Neuron (in vitro differentiated cells): Measurements from ENCODE around the gene MED17.
"Not testable (repeated sequence)": the region's sequence is repeated elsewhere in the genome, so short reads cannot be mapped to it uniquely, and the experiment has no call there.

Experiments
- H2AFZ ChIP-seq: one replicate; pipeline ENCODE4 v1.6.1; 2013; ENCODE audit warnings: low read depth, mild to moderate bottlenecking, inconsistent platforms, low read length, moderate library complexity
- H3K27me3 ChIP-seq: one replicate; pipeline ENCODE4 v1.6.1; 2013; ENCODE audit warnings: low read length; ENCODE audit not compliant: insufficient read depth
- H3K36me3 ChIP-seq: one replicate; pipeline ENCODE4 v1.6.1; 2013; ENCODE audit warnings: low read length; ENCODE audit not compliant: insufficient read depth
- H3K4me1 ChIP-seq: one replicate; pipeline ENCODE4 v1.6.1; 2013; ENCODE audit warnings: low read length; ENCODE audit not compliant: insufficient read depth
- H3K4me3 ChIP-seq: 2 replicates; pipeline ENCODE4 v1.5.1; 2013; ENCODE audit warnings: mild to moderate bottlenecking, low read length, moderate library complexity
- H3K9me3 ChIP-seq: one replicate; pipeline ENCODE4 v1.6.1; 2013; ENCODE audit warnings: low read length

MED17 gene

GRCh38 chr11:93770160-93770559 lies 13.9 kb upstream of the MED17 start:
- Histone ChIP-seq H3K27me3 (no peaks in the 10 kb centered on the region), H3K4me1 (no peaks in the 10 kb centered on the region), H3K9me3 (no peaks in the 10 kb centered on the region), H2AFZ (no peak overlapping the region), H3K36me3 (peaks cover 4% of the 10 kb centered on the region), H3K4me3 (no peak overlapping the region)

GRCh38 chr11:93772123-93772522 lies 12.0 kb upstream of the MED17 start:
- H3K4me3 ChIP-seq: no peak overlapping the region
- H3K4me1 ChIP-seq: no peaks in the 10 kb centered on the region
- H3K9me3 ChIP-seq: no peaks in the 10 kb centered on the region
- H2AFZ ChIP-seq: no peak overlapping the region
- H3K27me3 ChIP-seq: no peaks in the 10 kb centered on the region
- no peaks in the 10 kb centered on the region for H3K36me3 ChIP-seq

DNA sequence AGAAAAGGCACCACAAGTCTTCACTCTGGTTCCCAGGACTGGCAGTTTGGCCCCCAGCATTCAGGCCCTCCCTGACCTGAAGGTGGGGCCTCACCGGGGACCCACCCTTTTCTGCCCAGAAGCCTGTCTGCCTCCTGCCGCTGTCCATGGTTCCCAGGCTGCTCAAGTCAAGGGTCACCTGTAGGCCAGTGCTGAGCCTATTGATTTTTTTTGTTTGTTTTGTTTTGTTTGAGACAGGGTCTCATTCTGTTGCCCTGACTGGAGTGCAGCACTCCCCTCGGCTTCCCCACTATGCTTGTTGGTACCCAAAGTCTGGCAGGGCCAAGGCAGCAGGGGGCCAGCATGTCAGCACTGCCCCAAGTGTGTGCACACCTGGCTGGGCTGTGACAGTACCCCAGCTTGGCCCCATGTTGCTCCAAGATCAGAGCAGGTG lies 11.0 kb upstream of the MED17 start:
- no peaks in the 10 kb centered on the region for H3K36me3 ChIP-seq
- H3K27me3 ChIP-seq: no peaks in the 10 kb centered on the region
- no peaks in the 10 kb centered on the region for H3K9me3 ChIP-seq
- H2AFZ ChIP-seq: no peak overlapping the region
- no peak overlapping the region for H3K4me3 ChIP-seq
- no peaks in the 10 kb centered on the region for H3K4me1 ChIP-seq

GRCh38 chr11:93773601-93774200 lies 10.4 kb upstream of the MED17 start:
- no peaks in the 10 kb centered on the region for H3K4me1 ChIP-seq
- H3K9me3 ChIP-seq: no peaks in the 10 kb centered on the region
- no peaks in the 10 kb centered on the region for H3K27me3 ChIP-seq
- H3K36me3 ChIP-seq: no peaks in the 10 kb centered on the region
- H3K4me3 ChIP-seq: no peak overlapping the region
- no peak overlapping the region for H2AFZ ChIP-seq

DNA sequence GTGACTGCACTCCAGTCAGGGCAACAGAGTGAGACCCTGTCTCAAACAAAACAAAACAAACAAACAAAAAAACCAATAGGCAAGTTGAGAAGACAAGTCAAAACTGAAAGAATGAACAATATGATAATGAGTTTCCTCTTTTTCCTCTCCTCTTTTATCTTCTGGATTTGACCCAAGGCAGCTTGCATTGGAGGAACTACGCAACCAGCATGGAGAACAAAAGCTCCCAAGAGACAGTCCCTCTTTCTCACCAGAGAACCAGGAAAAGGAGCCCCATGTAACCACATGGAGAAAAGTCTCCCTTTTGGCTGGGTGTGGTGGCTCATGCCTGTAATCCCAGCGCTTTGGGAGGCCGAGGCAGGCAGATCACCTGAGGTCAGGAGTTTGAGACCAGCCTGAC lies 9.5 kb upstream of the MED17 start:
- H2AFZ ChIP-seq, H3K4me3 ChIP-seq, H3K27me3 ChIP-seq, H3K36me3 ChIP-seq, H3K4me1 ChIP-seq, H3K9me3 ChIP-seq: not testable (repeated sequence)

GRCh38 chr11:93775289-93775688 lies 8.8 kb upstream of the MED17 start:
- no peaks in the 10 kb centered on the region for H3K36me3 ChIP-seq

DNA sequence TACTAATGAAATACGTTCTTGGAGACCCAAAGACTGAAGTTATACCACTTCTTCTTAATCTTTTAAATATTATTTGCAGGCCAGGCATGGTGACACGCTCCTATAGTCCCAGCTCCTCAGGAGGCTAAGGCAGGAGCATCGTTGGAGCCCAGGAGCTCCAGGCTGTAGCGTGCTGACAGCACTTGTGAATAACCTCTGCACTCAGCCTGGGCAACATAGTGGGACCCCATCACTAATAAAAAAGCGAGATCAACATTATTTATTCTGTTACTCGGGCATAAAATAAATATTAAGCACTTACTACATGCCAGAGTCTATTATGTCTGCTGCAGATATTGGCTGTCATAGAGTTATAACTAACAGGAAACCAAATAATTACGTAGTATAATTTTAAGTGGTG lies 720 bp upstream of the MED17 start:
- peak overlapping the region; percentile 94 for H3K4me3 ChIP-seq
- H3K36me3 ChIP-seq: peaks cover 17% of the 10 kb centered on the region
- H3K4me1 ChIP-seq: peaks cover 17% of the 10 kb centered on the region
- no peaks in the 10 kb centered on the region for H3K9me3 ChIP-seq
- H2AFZ ChIP-seq: peak overlapping the region; percentile 35
- no peaks in the 10 kb centered on the region for H3K27me3 ChIP-seq

More at GRCh38 chr11:93775289-93775688, 8.8 kb upstream of the MED17 start:
- Histone ChIP-seq H3K9me3 (no peaks in the 10 kb centered on the region), H3K27me3 (no peaks in the 10 kb centered on the region), H3K4me1 (no peaks in the 10 kb centered on the region), H3K4me3 (no peak overlapping the region), H2AFZ (no peak overlapping the region)

DNA sequence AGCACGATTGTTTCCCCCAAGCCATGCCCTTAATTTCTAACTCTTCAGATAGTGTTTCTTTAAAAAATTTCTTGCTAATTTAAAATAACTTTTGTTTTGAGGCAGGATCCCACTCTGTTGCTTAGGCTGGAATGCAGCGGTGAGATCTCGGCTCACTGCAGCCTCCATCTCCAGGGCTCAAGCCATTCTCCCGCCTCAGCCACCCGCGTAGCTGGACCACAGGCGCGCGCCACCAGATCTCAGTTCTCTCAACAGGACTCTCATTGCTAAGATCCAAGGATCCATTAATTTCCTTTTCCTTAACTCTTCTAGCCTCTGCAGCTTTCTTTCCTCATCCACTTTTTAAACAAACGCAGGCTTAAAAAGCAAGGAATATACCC lies 327 bp upstream of the MED17 start:
- peak overlapping the region; percentile 35 for H2AFZ ChIP-seq
- peaks cover 17% of the 10 kb centered on the region for H3K4me1 ChIP-seq
- H3K27me3 ChIP-seq: no peaks in the 10 kb centered on the region
- peak overlapping the region; percentile 94 for H3K4me3 ChIP-seq
- H3K36me3 ChIP-seq: peaks cover 20% of the 10 kb centered on the region
- no peaks in the 10 kb centered on the region for H3K9me3 ChIP-seq

- H2AFZ ChIP-seq: peak overlapping the region; percentile 35
Measured at GRCh38 chr11:93784935-93785360, 866 bp downstream of the MED17 start.

DNA sequence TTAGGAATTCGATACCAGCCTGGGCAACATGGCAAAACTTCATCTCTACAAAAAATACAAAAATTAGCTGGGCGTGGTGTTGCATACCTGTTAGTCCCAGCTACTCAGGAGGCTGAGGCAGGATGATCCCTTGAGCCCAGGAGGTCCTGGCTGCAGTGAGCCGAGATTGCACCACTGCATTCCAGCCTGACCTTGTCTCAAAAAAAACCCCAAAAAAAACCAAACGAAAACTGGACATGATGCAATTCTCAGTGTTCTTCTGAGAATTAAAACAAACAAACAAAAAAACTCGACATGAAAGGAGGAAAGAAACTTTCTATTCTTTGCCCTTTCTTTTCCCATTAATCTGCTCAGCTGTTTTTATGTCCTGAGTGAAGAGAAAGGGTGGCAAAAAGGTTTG lies 7.4 kb downstream of the MED17 start:
- no peak overlapping the region for H3K4me3 ChIP-seq
- H2AFZ ChIP-seq: no peak overlapping the region
- H3K9me3 ChIP-seq: no peaks in the 10 kb centered on the region
- H3K27me3 ChIP-seq: no peaks in the 10 kb centered on the region
- H3K36me3 ChIP-seq: peaks cover 93% of the 10 kb centered on the region
- peaks cover 7% of the 10 kb centered on the region for H3K4me1 ChIP-seq

More at GRCh38 chr11:93784935-93785360, 866 bp downstream of the MED17 start:
- Histone ChIP-seq H3K4me1 (peaks cover 17% of the 10 kb centered on the region), H3K36me3 (peaks cover 32% of the 10 kb centered on the region), H3K4me3 (peak overlapping the region; percentile 94), H3K9me3 (no peaks in the 10 kb centered on the region), H3K27me3 (no peaks in the 10 kb centered on the region)

DNA sequence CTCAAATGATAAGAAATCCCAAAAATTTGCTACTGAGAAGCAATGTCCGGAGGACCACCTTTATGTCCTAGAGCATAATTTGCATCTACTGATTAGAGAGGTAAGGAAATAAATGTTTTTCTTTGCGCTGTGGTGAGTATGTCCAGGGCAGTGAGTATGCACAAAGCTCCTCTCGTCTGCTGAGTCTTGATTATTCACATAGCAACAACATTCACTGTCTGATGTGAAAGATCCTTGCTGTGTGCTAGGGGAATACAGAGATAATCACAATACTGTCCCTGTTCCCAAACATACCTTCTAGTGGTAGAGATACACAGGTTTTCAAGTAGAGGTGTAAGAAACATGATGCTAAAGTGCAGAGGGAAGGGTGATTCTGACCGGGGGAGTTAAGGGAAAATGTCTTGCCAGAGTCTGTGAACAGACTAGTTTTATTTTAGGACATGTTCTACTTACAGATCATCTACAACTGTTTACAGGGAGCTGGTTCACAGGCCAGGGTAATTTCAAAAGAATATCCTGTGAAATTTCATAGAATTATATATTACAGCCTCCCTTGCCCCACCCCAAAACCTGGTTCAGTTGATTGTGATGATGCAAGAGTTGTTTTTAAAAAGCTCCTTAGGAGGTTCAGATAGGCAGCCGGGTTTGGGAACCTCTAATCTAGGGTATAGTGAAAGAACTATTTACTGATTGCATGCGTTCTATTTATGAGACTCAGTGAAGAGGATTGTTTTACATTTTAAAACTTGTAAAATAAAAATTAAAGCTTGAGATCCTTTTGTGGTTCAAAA lies 12.6 kb downstream of the MED17 start:
- Histone ChIP-seq H3K4me1 (no peaks in the 10 kb centered on the region), H3K36me3 (peaks cover 91% of the 10 kb centered on the region), H3K4me3 (no peak overlapping the region), H3K27me3 (no peaks in the 10 kb centered on the region), H3K9me3 (peaks cover 2% of the 10 kb centered on the region), H2AFZ (no peak overlapping the region)

- H2AFZ ChIP-seq: no peak overlapping the region
- H3K9me3 ChIP-seq: peaks cover 2% of the 10 kb centered on the region
- no peaks in the 10 kb centered on the region for H3K27me3 ChIP-seq
- H3K4me3 ChIP-seq: no peak overlapping the region
- peaks cover 86% of the 10 kb centered on the region for H3K36me3 ChIP-seq
- no peaks in the 10 kb centered on the region for H3K4me1 ChIP-seq
Measured at GRCh38 chr11:93801366-93801765, 17.3 kb downstream of the MED17 start.

GRCh38 chr11:93804879-93805278 lies 20.8 kb downstream of the MED17 start:
- H3K27me3 ChIP-seq: no peaks in the 10 kb centered on the region
- H2AFZ ChIP-seq: no peak overlapping the region
- no peaks in the 10 kb centered on the region for H3K9me3 ChIP-seq
- peaks cover 84% of the 10 kb centered on the region for H3K36me3 ChIP-seq
- no peak overlapping the region for H3K4me3 ChIP-seq
- H3K4me1 ChIP-seq: no peaks in the 10 kb centered on the region
